ENCODE measurements around the gene ADAM12. TPM values are rescaled to one million over a fixed set of nuclear protein-coding genes. Genes with fewer than 3 reads are reported as not detected.

ADAM12 gene
- total RNA-seq, 1 donor from 2014 or later: 3.7 TPM

GRCh38 chr10:126270111-126270510 is 118.2 kb downstream of the ADAM12 start:
- no peak overlapping the region for H3K4me3 ChIP-seq
- no peak for DNase-seq (ENCODE audit: extremely low spot score in 2 of 2)
- H3K27ac ChIP-seq: no peak overlapping the region
- no peaks in the 10 kb centered on the region for H3K4me1 ChIP-seq
- no peak for TF ChIP-seq POLR2A (IDR thresholded peaks at IDR 0.05)
- TF ChIP-seq CTCF (IDR thresholded peaks at IDR 0.05): no peak
- TF ChIP-seq POLR2AphosphoS5 (IDR thresholded peaks at IDR 0.05; ENCODE audit: insufficient read depth in 1 of 2, low read depth in 1 of 2): no peak
- no peaks in the 10 kb centered on the region for H3K36me3 ChIP-seq
- intact Hi-C loops (cut with DNase I): no loop called here
- H3K27me3 ChIP-seq: no peaks in the 10 kb centered on the region
- no peaks in the 10 kb centered on the region for H3K9me3 ChIP-seq

GRCh38 chr10:126268013-126268920 is 120.0 kb downstream of the ADAM12 start:
- no peaks in the 10 kb centered on the region for H3K36me3 ChIP-seq
- no peaks in the 10 kb centered on the region for H3K9me3 ChIP-seq
- intact Hi-C loops (cut with DNase I): no loop called here
- H3K4me1 ChIP-seq: no peaks in the 10 kb centered on the region
- no peak for DNase-seq (ENCODE audit: extremely low spot score in 2 of 2)
- no peaks in the 10 kb centered on the region for H3K27me3 ChIP-seq
- H3K27ac ChIP-seq: no peak overlapping the region
- H3K4me3 ChIP-seq: no peak overlapping the region
- no peak for TF ChIP-seq CTCF (IDR thresholded peaks at IDR 0.05)
- TF ChIP-seq POLR2A (IDR thresholded peaks at IDR 0.05): no peak
- no peak for TF ChIP-seq POLR2AphosphoS5 (IDR thresholded peaks at IDR 0.05; ENCODE audit: insufficient read depth in 1 of 2, low read depth in 1 of 2)

- no peak for DNase-seq (ENCODE audit: extremely low spot score in 2 of 2)
- no peaks in the 10 kb centered on the region for H3K9me3 ChIP-seq
- no peak overlapping the region for H3K4me3 ChIP-seq
- no peak overlapping the region for H3K27ac ChIP-seq
- TF ChIP-seq POLR2A (IDR thresholded peaks at IDR 0.05) (no peak), POLR2AphosphoS5 (IDR thresholded peaks at IDR 0.05; ENCODE audit: insufficient read depth in 1 of 2, low read depth in 1 of 2) (no peak), CTCF (IDR thresholded peaks at IDR 0.05) (no peak)
- no peaks in the 10 kb centered on the region for H3K27me3 ChIP-seq
- H3K4me1 ChIP-seq: no peaks in the 10 kb centered on the region
- no peaks in the 10 kb centered on the region for H3K36me3 ChIP-seq
- intact Hi-C loops (cut with DNase I): no loop called here
These were observed 123.9 kb downstream of the ADAM12 start for GRCh38 chr10:126264102-126265018.

GRCh38 chr10:126263006-126263676 is 125.1 kb downstream of the ADAM12 start:
- no peak for DNase-seq (ENCODE audit: extremely low spot score in 2 of 2)

GRCh38 chr10:126262233-126262838 is 125.9 kb downstream of the ADAM12 start:
- no peak overlapping the region for H3K4me3 ChIP-seq
- H3K9me3 ChIP-seq: no peaks in the 10 kb centered on the region
- H3K36me3 ChIP-seq: no peaks in the 10 kb centered on the region
- H3K27ac ChIP-seq: no peak overlapping the region
- intact Hi-C loops (cut with DNase I): no loop called here
- no peaks in the 10 kb centered on the region for H3K4me1 ChIP-seq
- no peak for DNase-seq (ENCODE audit: extremely low spot score in 2 of 2)
- no peak for TF ChIP-seq POLR2AphosphoS5 (IDR thresholded peaks at IDR 0.05; ENCODE audit: insufficient read depth in 1 of 2, low read depth in 1 of 2)
- H3K27me3 ChIP-seq: no peaks in the 10 kb centered on the region

More at GRCh38 chr10:126263006-126263676, 125.1 kb downstream of the ADAM12 start:
- intact Hi-C loops (cut with DNase I): no loop called here
- H3K27me3 ChIP-seq: no peaks in the 10 kb centered on the region
- no peaks in the 10 kb centered on the region for H3K9me3 ChIP-seq
- TF ChIP-seq POLR2A (IDR thresholded peaks at IDR 0.05): no peak
- no peaks in the 10 kb centered on the region for H3K36me3 ChIP-seq
- H3K4me3 ChIP-seq: no peak overlapping the region
- H3K4me1 ChIP-seq: no peaks in the 10 kb centered on the region
- no peak overlapping the region for H3K27ac ChIP-seq
